Measurements from ENCODE around the gene PP2D1.
A peak's percentile ranks its signal among the peaks of the same experiment; 100 is the strongest.
"Not testable (repeated sequence)": the region's sequence is repeated elsewhere in the genome, so short reads cannot be mapped to it uniquely, and the experiment has no call there.

PP2D1 gene

DNA sequence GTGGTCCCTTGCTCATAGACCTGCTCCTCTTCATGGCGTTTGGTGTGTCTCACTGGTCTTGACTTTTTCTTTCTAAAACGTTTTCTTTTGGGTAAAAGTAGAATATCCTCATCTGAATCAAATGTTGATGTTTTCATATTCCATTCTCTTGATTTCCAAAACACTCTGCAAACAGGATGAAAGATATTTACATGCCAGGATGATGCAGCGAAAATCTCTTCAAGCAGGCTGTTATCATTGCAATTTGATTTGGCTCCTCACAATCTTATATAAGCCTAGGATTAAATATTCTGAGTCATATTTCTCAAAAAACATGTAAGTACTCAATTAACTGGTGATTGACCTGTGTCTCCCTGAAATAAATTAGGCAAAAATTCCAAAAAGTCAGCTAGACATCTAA lies 10.1 kb downstream of the PP2D1 start:
- no peak overlapping the region for H3K27ac ChIP-seq
- TF ChIP-seq CTCF (IDR thresholded peaks at IDR 0.05) (no peak), ZFX (IDR thresholded peaks at IDR 0.05; ENCODE audit: borderline replicate concordance) (no peak)

DNA sequence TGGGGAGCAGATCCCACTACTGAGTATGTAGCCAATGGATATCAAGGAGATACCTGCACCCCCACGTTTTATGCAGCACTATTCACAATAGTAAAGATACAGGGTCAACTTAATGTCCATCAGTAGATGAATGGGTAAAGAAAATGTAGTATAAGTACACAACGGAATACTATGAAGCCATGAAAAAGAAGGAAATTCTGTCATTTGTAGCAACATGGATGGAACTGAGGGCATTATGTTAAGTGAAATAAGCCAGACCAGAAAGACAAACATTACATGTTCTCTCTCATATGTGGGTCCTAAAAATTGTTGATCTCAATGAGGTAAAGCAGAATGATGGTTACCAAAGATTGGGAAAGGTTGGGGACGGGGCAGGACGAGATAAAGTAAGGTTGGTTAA lies 14.6 kb downstream of the PP2D1 start:
- TF ChIP-seq CTCF (IDR thresholded peaks at IDR 0.05) (no peak), ZFX (IDR thresholded peaks at IDR 0.05; ENCODE audit: borderline replicate concordance) (no peak)
- no peak overlapping the region for H3K27ac ChIP-seq

GRCh38 chr3:19994796-19995195 lies 17.3 kb downstream of the PP2D1 start:
- no peak overlapping the region for H3K27ac ChIP-seq
- no peak for TF ChIP-seq ZFX (IDR thresholded peaks at IDR 0.05; ENCODE audit: borderline replicate concordance)
- TF ChIP-seq CTCF (IDR thresholded peaks at IDR 0.05), result no peak

DNA sequence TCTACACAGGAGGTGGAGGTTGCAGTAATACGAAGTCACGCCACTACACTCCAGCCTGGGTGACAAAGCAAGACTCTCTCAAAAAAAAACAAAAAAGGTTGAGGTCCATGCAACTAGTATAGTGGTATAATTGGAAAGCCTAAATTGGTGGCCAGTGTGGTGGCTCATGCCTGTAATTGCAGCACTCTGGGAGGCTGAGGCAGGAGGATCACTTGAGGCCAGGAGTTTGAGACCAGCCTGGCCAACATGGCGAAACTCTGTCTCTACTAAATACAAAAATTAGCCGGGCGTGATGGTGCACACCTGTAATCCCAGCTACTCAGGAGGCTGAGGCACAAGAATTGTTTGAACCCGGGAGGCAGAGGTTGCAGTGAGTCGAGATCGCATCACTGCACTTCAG lies 23.2 kb downstream of the PP2D1 start:
- not testable (repeated sequence) for H3K27ac ChIP-seq

GRCh38 chr3:19972054-19972453 lies 40.0 kb downstream of the PP2D1 start:
- no peak for TF ChIP-seq CTCF (IDR thresholded peaks at IDR 0.05)
- no peak for TF ChIP-seq ZFX (IDR thresholded peaks at IDR 0.05; ENCODE audit: borderline replicate concordance)
- H3K27ac ChIP-seq, result peak overlapping the region; percentile 10; the same call in 1 of the 2 replicates

GRCh38 chr3:19970327-19970726 lies 41.7 kb downstream of the PP2D1 start:
- TF ChIP-seq CTCF (IDR thresholded peaks at IDR 0.05) (no peak), ZFX (IDR thresholded peaks at IDR 0.05; ENCODE audit: borderline replicate concordance) (no peak)
- H3K27ac ChIP-seq, result no peak overlapping the region

DNA sequence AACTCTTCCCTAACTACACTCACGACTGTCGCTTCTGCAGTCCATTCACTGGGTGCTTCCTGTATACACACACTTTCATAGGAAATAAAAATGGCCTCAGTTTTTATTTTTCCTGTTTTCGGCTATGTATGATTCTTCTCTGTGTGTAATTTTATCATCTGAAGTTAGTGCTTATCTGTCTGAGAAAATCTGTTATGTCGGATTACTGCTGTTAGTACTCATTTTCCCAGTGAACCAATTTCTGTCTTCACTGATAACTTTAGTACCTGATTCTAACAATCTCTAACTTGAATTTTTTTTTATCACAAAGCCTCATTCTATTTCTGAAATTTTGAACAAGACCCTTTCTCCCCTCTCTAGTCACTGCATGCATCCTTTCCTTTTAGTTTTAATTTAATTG lies 44.3 kb downstream of the PP2D1 start:
- TF ChIP-seq ZFX (IDR thresholded peaks at IDR 0.05; ENCODE audit: borderline replicate concordance) (no peak), CTCF (IDR thresholded peaks at IDR 0.05) (no peak)
- H3K27ac ChIP-seq, result no peak overlapping the region

- H3K27ac ChIP-seq, result no peak overlapping the region
- no peak for TF ChIP-seq ZFX (IDR thresholded peaks at IDR 0.05; ENCODE audit: borderline replicate concordance)
- TF ChIP-seq CTCF (IDR thresholded peaks at IDR 0.05), result no peak
Observed at GRCh38 chr3:19967208-19967607, 44.9 kb downstream of the PP2D1 start.
